ENCODE results near the gene PRICKLE2. TPM values are rescaled to one million over a fixed set of nuclear protein-coding genes. Genes with fewer than 3 reads are reported as not detected.

PRICKLE2 gene
- total and polyA plus RNA-seq, 10 donors = 0.27 to 11.4 (median 5.4) TPM

- H3K9me3 ChIP-seq = no peaks in the 10 kb centered on the region
- WGBS, 5 donors = 87 to 97% (median 92%) methylated on average over 2 of the region's 2 CpGs
- H3K27me3 ChIP-seq (replicated peaks in 1 of 7) = no peaks in the 10 kb centered on the region
Observed at GRCh38 chr3:64064804-64065203, 160.5 kb downstream of the PRICKLE2 start.

GRCh38 chr3:64063983-64064438 lies 161.3 kb downstream of the PRICKLE2 start:
- Histone ChIP-seq H3K4me3 (no peak overlapping the region), H3K27ac (no peak overlapping the region)

More at GRCh38 chr3:64064804-64065203, 160.5 kb downstream of the PRICKLE2 start:
- intact Hi-C loops (cut with DNase I; ENCODE audit: low total_unique reads) = no loop called here
- H3K4me1 ChIP-seq = no peaks in the 10 kb centered on the region
- TF ChIP-seq CTCF (IDR thresholded peaks at IDR 0.05 in 8 of 11, conservative IDR thresholded peaks at IDR 0.05 in 3 of 11) (no peak), POLR2A (IDR thresholded peaks at IDR 0.05) (no peak), POLR2AphosphoS5 (IDR thresholded peaks at IDR 0.05) (no peak)
- H3K27ac ChIP-seq = no peak overlapping the region
- no peaks in the 10 kb centered on the region for H3K36me3 ChIP-seq
- H3K4me3 ChIP-seq = no peak overlapping the region
- no peak for DNase-seq

GRCh38 chr3:64063207-64063982 lies 161.9 kb downstream of the PRICKLE2 start:
- TF ChIP-seq POLR2AphosphoS5 (IDR thresholded peaks at IDR 0.05) (no peak), POLR2A (IDR thresholded peaks at IDR 0.05) (no peak), CTCF (IDR thresholded peaks at IDR 0.05 in 8 of 11, conservative IDR thresholded peaks at IDR 0.05 in 3 of 11) (no peak)
- 67 to 82% (median 78%) methylated on average over 5 of the region's 5 CpGs for WGBS, 5 donors
- intact Hi-C loops (cut with DNase I; ENCODE audit: low total_unique reads) = no loop called here
- no peak for DNase-seq
- Histone ChIP-seq H3K4me3 (no peak overlapping the region), H3K9me3 (no peaks in the 10 kb centered on the region), H3K27ac (no peak overlapping the region), H3K27me3 (replicated peaks in 1 of 7) (no peaks in the 10 kb centered on the region), H3K36me3 (no peaks in the 10 kb centered on the region), H3K4me1 (no peaks in the 10 kb centered on the region)

More at GRCh38 chr3:64063983-64064438, 161.3 kb downstream of the PRICKLE2 start:
- 52 to 89% (median 77%) methylated on average over 2 of the region's 2 CpGs for WGBS, 5 donors
- no peaks in the 10 kb centered on the region for H3K4me1 ChIP-seq
- no peaks in the 10 kb centered on the region for H3K36me3 ChIP-seq
- H3K27me3 ChIP-seq (replicated peaks in 1 of 7) = no peaks in the 10 kb centered on the region
- no peaks in the 10 kb centered on the region for H3K9me3 ChIP-seq
- intact Hi-C loops (cut with DNase I; ENCODE audit: low total_unique reads) = no loop called here
- no peak for DNase-seq
- TF ChIP-seq CTCF (IDR thresholded peaks at IDR 0.05 in 8 of 11, conservative IDR thresholded peaks at IDR 0.05 in 3 of 11) (no peak), POLR2AphosphoS5 (IDR thresholded peaks at IDR 0.05) (no peak), POLR2A (IDR thresholded peaks at IDR 0.05) (no peak)

GRCh38 chr3:64061628-64062027 lies 163.6 kb downstream of the PRICKLE2 start:
- no peaks in the 10 kb centered on the region for H3K36me3 ChIP-seq
- H3K4me3 ChIP-seq = no peak overlapping the region
- H3K4me1 ChIP-seq = no peaks in the 10 kb centered on the region
- DNase-seq = no peak
- intact Hi-C loops (cut with DNase I; ENCODE audit: low total_unique reads) = no loop called here
- H3K27ac ChIP-seq = no peak overlapping the region
- TF ChIP-seq CTCF (IDR thresholded peaks at IDR 0.05 in 8 of 11, conservative IDR thresholded peaks at IDR 0.05 in 3 of 11) (no peak), POLR2AphosphoS5 (IDR thresholded peaks at IDR 0.05) (no peak), POLR2A (IDR thresholded peaks at IDR 0.05) (no peak)
- no peaks in the 10 kb centered on the region for H3K9me3 ChIP-seq
- 65 to 87% (median 79%) methylated on average over 5 of the region's 5 CpGs for WGBS, 5 donors
- no peaks in the 10 kb centered on the region for H3K27me3 ChIP-seq (replicated peaks in 1 of 7)

Measured in spleen (tissue), 11 donors.